Measurements from ENCODE around the gene PJA2. TPM values are rescaled to one million over a fixed set of nuclear protein-coding genes. Genes with fewer than 3 reads are reported as not detected.

The PJA2 gene
- total RNA-seq, 4 donors from 2014 or later, result 37.6 to 64.9 (median 58.7) TPM

GRCh38 chr5:109452661-109453060 is 42.9 kb upstream of the PJA2 start:
- Histone ChIP-seq H3K27me3 (no peaks in the 10 kb centered on the region), H3K4me3 (no peak overlapping the region), H3K9me3 (no peaks in the 10 kb centered on the region), H3K36me3 (no peaks in the 10 kb centered on the region), H3K4me1 (peaks cover 0 to 15% of the 10 kb centered on the region in 2 donors), H3K27ac (no peak overlapping the region)
- TF ChIP-seq CTCF (IDR thresholded peaks at IDR 0.05 in 4 of 5, conservative IDR thresholded peaks at IDR 0.05 in 1 of 5), result no peak
- no peak for TF ChIP-seq POLR2A (IDR thresholded peaks at IDR 0.05)
- intact Hi-C loops (cut with DNase I; ENCODE audit: low total_unique reads) (no loop called here), in situ Hi-C loops (cut with MboI; ENCODE audit: low sequenced_read_pairs in 4 of 4) (loop anchor here in 1 of 4 donors (25.0 kb wide), 1 partner anchor 765 kb away; no protein-coding TSS in a partner anchor)
- no peak for ATAC-seq
- no peak for DNase-seq

GRCh38 chr5:109451146-109451545 is 41.4 kb upstream of the PJA2 start:
- Histone ChIP-seq H3K4me3 (no peak overlapping the region), H3K27me3 (no peaks in the 10 kb centered on the region), H3K27ac (no peak overlapping the region), H3K36me3 (no peaks in the 10 kb centered on the region), H3K9me3 (no peaks in the 10 kb centered on the region), H3K4me1 (peaks cover 0 to 15% of the 10 kb centered on the region in 2 donors)
- intact Hi-C loops (cut with DNase I; ENCODE audit: low total_unique reads) (no loop called here), in situ Hi-C loops (cut with MboI; ENCODE audit: low sequenced_read_pairs in 4 of 4) (loop anchor here in 1 of 4 donors (25.0 kb wide), 1 partner anchor 764 kb away; no protein-coding TSS in a partner anchor)
- TF ChIP-seq CTCF (IDR thresholded peaks at IDR 0.05 in 4 of 5, conservative IDR thresholded peaks at IDR 0.05 in 1 of 5), result no peak
- TF ChIP-seq POLR2A (IDR thresholded peaks at IDR 0.05), result no peak
- DNase-seq (no peak), ATAC-seq (no peak)

GRCh38 chr5:109450129-109450877 is 40.5 kb upstream of the PJA2 start:
- in situ Hi-C loops (cut with MboI; ENCODE audit: low sequenced_read_pairs in 4 of 4), result loop anchor here in 1 of 4 donors (25.0 kb wide), 1 partner anchor 763 kb away; no protein-coding TSS in a partner anchor
- TF ChIP-seq CTCF (IDR thresholded peaks at IDR 0.05 in 4 of 5, conservative IDR thresholded peaks at IDR 0.05 in 1 of 5), result no peak
- TF ChIP-seq POLR2A (IDR thresholded peaks at IDR 0.05), result no peak
- Histone ChIP-seq H3K4me3 (no peak overlapping the region), H3K36me3 (no peaks in the 10 kb centered on the region), H3K4me1 (peaks cover 0 to 8% of the 10 kb centered on the region in 2 donors), H3K27ac (no peak overlapping the region), H3K27me3 (no peaks in the 10 kb centered on the region), H3K9me3 (no peaks in the 10 kb centered on the region)
- DNase-seq (no peak), ATAC-seq (no peak)
- intact Hi-C loops (cut with DNase I; ENCODE audit: low total_unique reads), result no loop called here

- intact Hi-C loops (cut with DNase I; ENCODE audit: low total_unique reads), result no loop called here
- H3K27ac ChIP-seq, result no peak overlapping the region
- H3K9me3 ChIP-seq, result no peaks in the 10 kb centered on the region
- H3K36me3 ChIP-seq, result no peaks in the 10 kb centered on the region
- DNase-seq (no peak), ATAC-seq (no peak)
- no peaks in the 10 kb centered on the region for H3K27me3 ChIP-seq
- in situ Hi-C loops (cut with MboI; ENCODE audit: low sequenced_read_pairs in 4 of 4), result no loop called here
- no peaks in the 10 kb centered on the region for H3K4me1 ChIP-seq
- no peak for TF ChIP-seq POLR2A (IDR thresholded peaks at IDR 0.05)
- TF ChIP-seq CTCF (IDR thresholded peaks at IDR 0.05 in 4 of 5, conservative IDR thresholded peaks at IDR 0.05 in 1 of 5), result no peak
- H3K4me3 ChIP-seq, result no peak overlapping the region
Measured at GRCh38 chr5:109448838-109449237, 39.1 kb upstream of the PJA2 start.
